ENCODE measurements around the gene DDX3X.
"Not testable (repeated sequence)": the region's sequence is repeated elsewhere in the genome, so short reads cannot be mapped to it uniquely, and the experiment has no call there.

The DDX3X gene

GRCh38 chrX:41313419-41313818, 20.5 kb upstream of the DDX3X start:
- in situ Hi-C loops (cut with HindIII; ENCODE audit: low sequenced_read_pairs): no loop called here
- no peak overlapping the region for H3K4me3 ChIP-seq (ENCODE audit: low read depth, low read length)
- TF ChIP-seq CTCF (IDR thresholded peaks at IDR 0.05; ENCODE audit: low read depth, low read length, missing control alignments): no peak
- peak; percentile 57 for DNase-seq (ENCODE audit: low read depth)

- H3K4me3 ChIP-seq (ENCODE audit: low read depth, low read length): no peak overlapping the region
- no peak for TF ChIP-seq CTCF (IDR thresholded peaks at IDR 0.05; ENCODE audit: low read depth, low read length, missing control alignments)
- DNase-seq (ENCODE audit: low read depth): no peak
- in situ Hi-C loops (cut with HindIII; ENCODE audit: low sequenced_read_pairs): no loop called here
Observed at GRCh38 chrX:41314204-41314603, 19.8 kb upstream of the DDX3X start.

- TF ChIP-seq CTCF (IDR thresholded peaks at IDR 0.05; ENCODE audit: low read depth, low read length, missing control alignments): no peak
- H3K4me3 ChIP-seq (ENCODE audit: low read depth, low read length): no peak overlapping the region
- in situ Hi-C loops (cut with HindIII; ENCODE audit: low sequenced_read_pairs): no loop called here
- DNase-seq (ENCODE audit: low read depth): no peak
Observed at GRCh38 chrX:41314881-41315280, 19.1 kb upstream of the DDX3X start.

- H3K4me3 ChIP-seq (ENCODE audit: low read depth, low read length); in situ Hi-C loops (cut with HindIII; ENCODE audit: low sequenced_read_pairs): not testable (repeated sequence)
Observed at GRCh38 chrX:41316266-41316665, 17.7 kb upstream of the DDX3X start.

GRCh38 chrX:41317477-41318208, 16.3 kb upstream of the DDX3X start:
- no peak for DNase-seq (ENCODE audit: low read depth)
- H3K4me3 ChIP-seq (ENCODE audit: low read depth, low read length): no peak overlapping the region
- no peak for TF ChIP-seq CTCF (IDR thresholded peaks at IDR 0.05; ENCODE audit: low read depth, low read length, missing control alignments)
- in situ Hi-C loops (cut with HindIII; ENCODE audit: low sequenced_read_pairs): no loop called here

More at GRCh38 chrX:41316266-41316665, 17.7 kb upstream of the DDX3X start:
- DNase-seq (ENCODE audit: low read depth): not testable (repeated sequence)

- DNase-seq (ENCODE audit: low read depth): no peak
- no peak overlapping the region for H3K4me3 ChIP-seq (ENCODE audit: low read depth, low read length)
- TF ChIP-seq CTCF (IDR thresholded peaks at IDR 0.05; ENCODE audit: low read depth, low read length, missing control alignments): no peak
- in situ Hi-C loops (cut with HindIII; ENCODE audit: low sequenced_read_pairs): loop anchor here (5.0 kb wide), 1 partner anchor 63 kb away; no protein-coding TSS in a partner anchor
Observed at GRCh38 chrX:41320393-41320792, 13.6 kb upstream of the DDX3X start.

- in situ Hi-C loops (cut with HindIII; ENCODE audit: low sequenced_read_pairs): loop anchor here (5.0 kb wide), 1 partner anchor 66 kb away; no protein-coding TSS in a partner anchor
- no peak for TF ChIP-seq CTCF (IDR thresholded peaks at IDR 0.05; ENCODE audit: low read depth, low read length, missing control alignments)
- no peak overlapping the region for H3K4me3 ChIP-seq (ENCODE audit: low read depth, low read length)
- no peak for DNase-seq (ENCODE audit: low read depth)
Observed at GRCh38 chrX:41322821-41323603, 10.9 kb upstream of the DDX3X start.

Measured in astrocyte of the cerebellum (primary cell).